Adrenal gland (tissue), 5 donors: ENCODE results near the gene TRAK1.

Experiments used
- CTCF ChIP-seq, 6 experiments: fragments of 450-650 bp in 4 of 6; fragments of 200-600 bp in 2 of 6; sonication (generic) in 1 of 6; IDR thresholded peaks; 1 replicate in 5 of 6; 2 replicates in 1 of 6; pipeline versions ENCODE4 v1.5.1 to v1.8.0; 2016 to 2021; ENCODE audit warnings: antibody characterized with exemption in 6 of 6, mild to moderate bottlenecking in 2 of 6, moderate library complexity in 1 of 6
- POLR2A ChIP-seq, 2 donors: fragments of 450-650 bp; IDR thresholded peaks; one replicate each; pipeline ENCODE4 v1.6.1; 2017; ENCODE audit warnings: antibody characterized with exemption in 2 of 2, mild to moderate bottlenecking in 2 of 2, moderate library complexity in 1 of 2
- donor health status: DM: no; HTN: no; CAD: no.

DNA sequence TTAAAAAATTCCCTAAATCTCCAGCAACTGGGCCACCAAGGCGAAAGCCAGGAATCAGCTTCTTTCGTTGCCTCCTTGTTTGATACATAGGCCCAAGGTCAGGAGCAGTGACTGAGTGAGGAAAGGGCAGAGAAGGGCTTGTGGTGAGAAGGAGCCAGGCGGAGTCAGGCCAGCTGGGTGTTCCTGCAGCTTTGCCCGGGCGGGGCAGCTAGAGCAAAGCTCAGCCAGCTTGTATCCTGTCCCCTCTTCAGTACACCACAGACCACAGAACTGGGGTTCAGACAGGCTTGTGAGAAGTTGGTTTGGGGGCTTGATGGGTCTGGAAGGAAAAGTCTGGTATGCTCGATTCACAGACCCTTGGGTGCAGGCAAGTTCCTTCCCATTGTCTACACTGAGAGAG, 122.3 kb downstream of the TRAK1 start:
- no peak for TF ChIP-seq CTCF (IDR thresholded peaks at IDR 0.05)
- no peak for TF ChIP-seq POLR2A (IDR thresholded peaks at IDR 0.05)
